Neural cell (in vitro differentiated cells): ENCODE results near the gene SOS1. TPM values are rescaled to one million over a fixed set of nuclear protein-coding genes. Genes with fewer than 3 reads are reported as not detected.

ENCODE experiments used
- H2AFZ ChIP-seq: fragments of 200-600, 300-800 bp; sonication (generic), shearing (Covaris generic); 2 replicates; pipeline ENCODE4 v1.6.0; 2014; ENCODE audit warnings: low read depth, mild to moderate bottlenecking, antibody characterized with exemption, low read length, moderate library complexity
- H3F3A ChIP-seq: fragments of 200-600 bp; shearing (Covaris generic); 2 replicates; pipeline ENCODE4 v1.6.1; 2016; ENCODE audit warnings: mild to moderate bottlenecking, moderate library complexity, mixed read lengths, antibody characterized with exemption, low read length; ENCODE audit not compliant: insufficient read depth, poor library complexity, severe bottlenecking
- H3K27ac ChIP-seq: fragments of 200-600, 300-800 bp; sonication (generic), shearing (Covaris generic); 2 replicates; pipeline ENCODE4 v1.5.1; 2014; ENCODE audit warnings: mild to moderate bottlenecking, low read length, moderate library complexity
- H3K27me3 ChIP-seq: fragments of 300-800, 200-600 bp; sonication (generic), shearing (Covaris generic); 2 replicates; pipeline ENCODE4 v1.6.0; 2014; ENCODE audit warnings: mild to moderate bottlenecking, low read depth, low read length, moderate library complexity; ENCODE audit not compliant: insufficient read depth
- H3K36me3 ChIP-seq: fragments of 300-800, 200-600 bp; sonication (generic), shearing (Covaris generic); 2 replicates; pipeline ENCODE4 v1.5.1; 2014; ENCODE audit warnings: mild to moderate bottlenecking, antibody characterized with exemption, low read length, moderate library complexity; ENCODE audit not compliant: insufficient read depth
- H3K4me2 ChIP-seq: fragments of 300-800, 200-600 bp; sonication (generic), shearing (Covaris generic); 2 replicates; pipeline ENCODE4 v1.6.0; 2014; ENCODE audit warnings: mild to moderate bottlenecking, low read length
- H3K4me3 ChIP-seq: fragments of 300-800, 200-600 bp; sonication (generic), shearing (Covaris generic); 2 replicates; pipeline ENCODE4 v1.5.1; 2014; ENCODE audit warnings: mild to moderate bottlenecking, low read length, moderate library complexity
- H3K79me2 ChIP-seq: fragments of 200-600 bp; shearing (Covaris generic); replicated peaks from 2 replicates; pipeline ENCODE4 v1.6.0; 2014; ENCODE audit warnings: mild to moderate bottlenecking, low read length, moderate library complexity; ENCODE audit not compliant: insufficient read depth
- H3K9ac ChIP-seq: fragments of 300-800, 200-600 bp; sonication (generic), shearing (Covaris generic); 2 replicates; pipeline ENCODE4 v1.6.1; 2016; ENCODE audit warnings: mild to moderate bottlenecking, low read length, mixed read lengths
- H3K9me2 ChIP-seq: fragments of 200-600 bp; shearing (Covaris generic); 2 replicates; pipeline ENCODE4 v1.6.1; 2016; ENCODE audit warnings: mild to moderate bottlenecking, low read length, mixed read lengths; ENCODE audit not compliant: insufficient read depth
- H3K9me3 ChIP-seq: fragments of 200-600, 300-800 bp; sonication (generic), shearing (Covaris generic); 2 replicates; pipeline ENCODE4 v1.6.1; 2016; ENCODE audit warnings: mild to moderate bottlenecking, mixed run types, low read length, moderate library complexity, mixed read lengths
- H4K20me1 ChIP-seq: fragments of 200-600 bp; shearing (Covaris generic); 2 replicates; pipeline ENCODE4 v1.6.1; 2016; ENCODE audit warnings: mild to moderate bottlenecking, mixed run types; ENCODE audit not compliant: insufficient read depth
- EP300 ChIP-seq: fragments of 450-650 bp; conservative IDR thresholded peaks from 2 replicates; pipeline ENCODE4 v1.6.1; 2014; ENCODE audit warnings: antibody characterized with exemption, mild to moderate bottlenecking, moderate library complexity; ENCODE audit not compliant: poor library complexity, severe bottlenecking
- EZH2 ChIP-seq: fragments of 200-600, 300-800 bp; shearing (Covaris generic), sonication (generic); IDR thresholded peaks from 2 replicates; pipeline ENCODE4 v1.6.1; 2014; ENCODE audit warnings: antibody characterized with exemption, low read length, borderline replicate concordance, mild to moderate bottlenecking; ENCODE audit not compliant: insufficient read depth, poor library complexity, severe bottlenecking
- MXI1 ChIP-seq: fragments of 450-650 bp; conservative IDR thresholded peaks from 2 replicates; pipeline ENCODE4 v1.6.1; 2014; ENCODE audit warnings: antibody characterized with exemption, mild to moderate bottlenecking; ENCODE audit not compliant: poor library complexity, severe bottlenecking
- POLR2AphosphoS5 ChIP-seq: IDR thresholded peaks from 2 replicates; pipeline ENCODE4 v1.6.1; 2012
- RAD21 ChIP-seq: fragments of 450-650 bp; conservative IDR thresholded peaks from 2 replicates; pipeline ENCODE4 v1.6.1; 2014; ENCODE audit warnings: antibody characterized with exemption, mild to moderate bottlenecking, moderate library complexity
- REST ChIP-seq: IDR thresholded peaks from 2 replicates; pipeline ENCODE4 v1.6.1; 2012; ENCODE audit warnings: borderline replicate concordance
- SMC3 ChIP-seq: fragments of 450-650 bp; conservative IDR thresholded peaks from 2 replicates; pipeline ENCODE4 v1.6.1; 2014; ENCODE audit warnings: antibody characterized with exemption, mild to moderate bottlenecking, moderate library complexity; ENCODE audit not compliant: poor library complexity
- TAF1 ChIP-seq: IDR thresholded peaks from 2 replicates; pipeline ENCODE4 v1.6.1; 2012; ENCODE audit warnings: low read depth
- polyA plus RNA-seq: library from polyadenylated mRNA; depleted of rRNA; stranded (reverse); fragments of >200 nt; gene quantifications from 2 replicates; pipeline ENCODE4 v1.2.3, GENCODE V29; 2014
- TF ChIP-seq, protein P1 (sequence below): fragments of 450-650 bp; IDR thresholded peaks from 2 replicates; pipeline ENCODE4 v1.5.1; 2014; ENCODE audit warnings: antibody characterized with exemption, mild to moderate bottlenecking, moderate library complexity; ENCODE audit not compliant: poor library complexity, severe bottlenecking

SOS1 gene
- polyA plus RNA-seq, 1 donor from 2014 or later = 19.0 TPM

DNA sequence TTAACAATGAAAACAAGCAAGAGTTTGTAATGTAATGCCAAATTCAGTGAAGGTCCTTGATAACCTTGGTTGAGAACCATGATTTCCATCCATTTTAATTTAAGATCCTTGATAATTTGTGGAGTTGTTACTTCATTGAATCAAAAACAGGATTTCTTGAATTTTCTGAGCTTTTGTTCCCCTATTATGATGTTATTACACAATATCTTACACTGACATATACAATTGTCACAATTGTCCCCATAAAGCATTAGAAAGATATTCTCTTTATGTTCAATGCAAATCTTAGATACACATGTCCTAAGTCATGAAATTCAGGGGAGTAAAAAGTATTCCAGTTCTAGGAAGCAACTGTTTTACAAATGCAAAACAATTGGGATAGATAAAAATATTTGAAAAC is 147.6 kb downstream of the SOS1 start:
- TF ChIP-seq, protein P1, sequence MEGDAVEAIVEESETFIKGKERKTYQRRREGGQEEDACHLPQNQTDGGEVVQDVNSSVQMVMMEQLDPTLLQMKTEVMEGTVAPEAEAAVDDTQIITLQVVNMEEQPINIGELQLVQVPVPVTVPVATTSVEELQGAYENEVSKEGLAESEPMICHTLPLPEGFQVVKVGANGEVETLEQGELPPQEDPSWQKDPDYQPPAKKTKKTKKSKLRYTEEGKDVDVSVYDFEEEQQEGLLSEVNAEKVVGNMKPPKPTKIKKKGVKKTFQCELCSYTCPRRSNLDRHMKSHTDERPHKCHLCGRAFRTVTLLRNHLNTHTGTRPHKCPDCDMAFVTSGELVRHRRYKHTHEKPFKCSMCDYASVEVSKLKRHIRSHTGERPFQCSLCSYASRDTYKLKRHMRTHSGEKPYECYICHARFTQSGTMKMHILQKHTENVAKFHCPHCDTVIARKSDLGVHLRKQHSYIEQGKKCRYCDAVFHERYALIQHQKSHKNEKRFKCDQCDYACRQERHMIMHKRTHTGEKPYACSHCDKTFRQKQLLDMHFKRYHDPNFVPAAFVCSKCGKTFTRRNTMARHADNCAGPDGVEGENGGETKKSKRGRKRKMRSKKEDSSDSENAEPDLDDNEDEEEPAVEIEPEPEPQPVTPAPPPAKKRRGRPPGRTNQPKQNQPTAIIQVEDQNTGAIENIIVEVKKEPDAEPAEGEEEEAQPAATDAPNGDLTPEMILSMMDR = no peak
- no peak for TF ChIP-seq RAD21
- no peak for TF ChIP-seq SMC3
- TF ChIP-seq POLR2AphosphoS5 = no peak
- no peak for TF ChIP-seq TAF1
- no peak for TF ChIP-seq EZH2
- TF ChIP-seq REST = no peak
- TF ChIP-seq MXI1 = no peak
- no peak for TF ChIP-seq EP300
- H3K36me3 ChIP-seq = no peaks in the 10 kb centered on the region
- no peaks in the 10 kb centered on the region for H3K9me3 ChIP-seq
- H3K27me3 ChIP-seq = no peaks in the 10 kb centered on the region
- no peaks in the 10 kb centered on the region for H3K79me2 ChIP-seq
- H3K9ac ChIP-seq = no peak overlapping the region
- H3K27ac ChIP-seq = no peak overlapping the region
- no peaks in the 10 kb centered on the region for H3K9me2 ChIP-seq
- no peaks in the 10 kb centered on the region for H3F3A ChIP-seq
- no peaks in the 10 kb centered on the region for H4K20me1 ChIP-seq
- no peak overlapping the region for H3K4me2 ChIP-seq
- H2AFZ ChIP-seq = no peak overlapping the region
- H3K4me3 ChIP-seq = no peak overlapping the region

DNA sequence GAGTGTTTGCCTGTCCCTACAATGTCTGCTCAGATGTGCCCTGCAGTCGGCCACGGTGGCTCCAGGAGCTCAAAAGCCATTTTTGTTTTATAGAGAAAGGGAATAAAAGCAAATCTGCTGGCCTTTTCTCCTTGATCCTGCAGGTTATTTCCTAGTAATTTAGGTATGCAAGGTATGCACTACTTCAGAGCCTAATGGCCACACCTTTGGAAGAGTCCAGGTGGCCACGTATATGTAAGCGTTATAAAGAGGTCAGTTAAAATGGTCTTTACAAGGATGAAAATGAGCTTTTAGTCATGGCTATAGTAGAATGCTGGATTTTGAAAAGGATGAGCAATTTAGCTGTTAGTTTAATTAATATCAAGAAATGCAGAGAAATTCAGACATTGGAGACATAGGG is 149.5 kb downstream of the SOS1 start:
- no peaks in the 10 kb centered on the region for H3K9me3 ChIP-seq
- H3K9me2 ChIP-seq = no peaks in the 10 kb centered on the region
- TF ChIP-seq POLR2AphosphoS5 (no peak), REST (no peak), TAF1 (no peak), RAD21 (no peak), MXI1 (no peak), EZH2 (no peak), SMC3 (no peak), EP300 (no peak)
- TF ChIP-seq, protein P1 = no peak
- H3K27me3 ChIP-seq = no peaks in the 10 kb centered on the region
- no peak overlapping the region for H2AFZ ChIP-seq
- no peaks in the 10 kb centered on the region for H3K79me2 ChIP-seq
- no peak overlapping the region for H3K4me2 ChIP-seq
- no peaks in the 10 kb centered on the region for H3K36me3 ChIP-seq
- no peak overlapping the region for H3K4me3 ChIP-seq
- no peaks in the 10 kb centered on the region for H4K20me1 ChIP-seq
- no peak overlapping the region for H3K9ac ChIP-seq
- H3F3A ChIP-seq = no peaks in the 10 kb centered on the region
- no peak overlapping the region for H3K27ac ChIP-seq
